T-helper 1 cell (primary cell): Measurements from ENCODE around the gene EIF3K.

Experiments
- DNase-seq, 5 donors: peaks; one replicate each; pipeline ENCODE4 v3.0.0-alpha.2; 2012 to 2020

Gene EIF3K

DNA sequence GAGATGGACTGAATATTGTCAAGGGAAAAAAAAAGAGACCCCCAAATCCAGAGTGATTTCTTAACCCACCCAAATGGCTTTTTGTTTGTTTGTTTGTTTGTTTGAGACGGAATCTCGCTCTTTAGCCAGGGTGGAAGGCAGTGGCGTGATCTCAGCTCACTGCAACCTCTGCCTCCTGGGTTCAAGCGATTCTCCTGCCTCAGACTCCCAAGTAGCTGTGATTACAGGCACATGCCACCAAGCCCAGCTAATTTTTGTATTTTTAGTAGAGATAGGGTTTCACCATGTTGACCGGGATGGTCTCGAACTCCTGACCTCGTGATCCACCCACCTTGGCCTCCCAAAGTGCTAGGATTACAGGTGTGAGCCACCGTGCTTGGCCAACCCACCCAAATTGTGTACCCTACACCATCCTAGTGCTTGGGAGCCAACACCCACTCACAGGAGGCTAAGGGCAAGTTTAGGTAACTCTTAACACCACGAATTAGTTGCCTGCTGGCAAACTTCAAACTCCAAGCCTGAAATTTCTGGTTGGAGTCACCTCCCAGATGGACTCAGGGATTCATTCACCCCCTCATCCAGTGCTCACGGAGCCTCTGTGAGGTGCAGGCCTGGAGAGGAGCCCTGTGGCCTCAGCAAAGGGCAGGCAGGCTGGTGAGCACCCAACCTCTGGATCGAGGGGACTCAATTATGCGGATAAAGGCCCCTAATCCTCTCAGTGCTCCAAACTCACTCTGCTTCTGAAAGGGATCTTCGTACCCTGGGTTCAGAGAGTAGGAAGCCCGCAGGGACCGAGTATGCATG lies 66.1 kb downstream of the EIF3K start:
- no peak for DNase-seq

DNA sequence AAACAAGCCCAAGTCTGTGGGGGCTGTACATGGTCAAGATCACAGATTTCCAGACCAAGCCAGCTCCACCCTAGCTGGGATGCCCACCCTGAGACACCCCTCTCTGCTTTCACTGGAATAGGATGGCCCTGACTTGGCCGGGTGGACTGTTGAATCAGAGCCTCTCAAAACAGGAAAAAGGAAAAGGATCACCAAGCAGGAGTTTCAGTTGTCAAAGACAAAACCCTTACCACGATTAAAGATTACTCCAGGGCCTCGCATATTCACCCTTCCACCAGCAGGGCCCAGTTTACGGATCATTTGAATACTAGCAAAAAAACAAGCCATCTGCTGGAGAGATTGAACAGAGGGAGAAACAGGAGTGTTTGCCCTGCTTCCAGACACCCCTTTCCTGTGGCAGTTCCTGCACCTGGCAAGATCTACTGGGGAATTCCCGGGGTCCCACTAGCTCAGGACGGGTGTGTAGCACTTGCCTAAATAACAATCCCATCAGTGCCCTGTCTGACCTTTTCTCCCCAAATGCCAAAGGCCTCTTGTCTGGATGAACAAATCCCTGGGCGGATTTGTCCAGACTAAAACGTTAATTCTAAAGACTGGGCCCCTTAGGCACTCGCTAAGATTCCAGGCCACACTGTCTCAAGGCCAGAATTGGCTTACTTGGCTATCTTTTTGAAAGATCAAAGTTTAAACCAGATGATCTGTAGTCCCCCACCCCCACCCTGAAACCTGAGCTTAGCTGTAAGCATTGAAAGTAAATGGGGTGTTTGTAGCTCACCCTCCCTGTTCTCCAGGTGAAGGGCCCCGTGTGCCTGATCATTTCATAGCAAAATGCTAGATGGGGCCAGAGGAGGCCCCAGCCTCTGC lies 66.9 kb downstream of the EIF3K start:
- DNase-seq = no peak

DNA sequence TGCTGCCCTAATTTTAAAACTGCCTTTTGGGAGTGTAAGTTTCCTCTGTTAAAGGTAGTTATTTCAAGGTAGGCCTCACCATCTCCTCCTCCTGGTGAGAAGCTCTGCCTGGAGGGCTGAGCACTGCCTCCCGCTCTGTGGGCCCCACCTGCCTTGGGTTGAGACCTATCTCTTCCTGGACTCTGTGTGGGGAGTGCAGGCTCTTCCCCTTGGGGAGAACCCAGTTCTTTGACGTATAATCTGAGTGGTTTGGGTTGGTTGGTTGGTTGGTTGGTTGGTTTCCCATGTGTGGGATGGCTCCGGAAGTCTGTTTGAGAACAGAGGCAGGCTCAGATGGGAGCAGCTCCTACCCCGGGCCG lies 67.5 kb downstream of the EIF3K start:
- DNase-seq = peak; percentile 27 to 55 (median 38)
